ENCODE results near the gene FAM20A. TPM values are rescaled to one million over a fixed set of nuclear protein-coding genes. Genes with fewer than 3 reads are reported as not detected.

The FAM20A gene
- total RNA-seq, 2 experiments from 2014 or later: not detected

- H3K27me3 ChIP-seq (ENCODE audit: control insufficient read depth in 1 of 2, insufficient read depth in 2 of 2, low read length in 2 of 2): no peaks in the 10 kb centered on the region
- DNase-seq (no peak), ATAC-seq (ENCODE audit: poor library complexity) (no peak)
- no peaks in the 10 kb centered on the region for H3K4me1 ChIP-seq (ENCODE audit: insufficient read depth, low read length)
- TF ChIP-seq, protein P1, sequence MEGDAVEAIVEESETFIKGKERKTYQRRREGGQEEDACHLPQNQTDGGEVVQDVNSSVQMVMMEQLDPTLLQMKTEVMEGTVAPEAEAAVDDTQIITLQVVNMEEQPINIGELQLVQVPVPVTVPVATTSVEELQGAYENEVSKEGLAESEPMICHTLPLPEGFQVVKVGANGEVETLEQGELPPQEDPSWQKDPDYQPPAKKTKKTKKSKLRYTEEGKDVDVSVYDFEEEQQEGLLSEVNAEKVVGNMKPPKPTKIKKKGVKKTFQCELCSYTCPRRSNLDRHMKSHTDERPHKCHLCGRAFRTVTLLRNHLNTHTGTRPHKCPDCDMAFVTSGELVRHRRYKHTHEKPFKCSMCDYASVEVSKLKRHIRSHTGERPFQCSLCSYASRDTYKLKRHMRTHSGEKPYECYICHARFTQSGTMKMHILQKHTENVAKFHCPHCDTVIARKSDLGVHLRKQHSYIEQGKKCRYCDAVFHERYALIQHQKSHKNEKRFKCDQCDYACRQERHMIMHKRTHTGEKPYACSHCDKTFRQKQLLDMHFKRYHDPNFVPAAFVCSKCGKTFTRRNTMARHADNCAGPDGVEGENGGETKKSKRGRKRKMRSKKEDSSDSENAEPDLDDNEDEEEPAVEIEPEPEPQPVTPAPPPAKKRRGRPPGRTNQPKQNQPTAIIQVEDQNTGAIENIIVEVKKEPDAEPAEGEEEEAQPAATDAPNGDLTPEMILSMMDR (IDR thresholded peaks at IDR 0.05): no peak
- intact Hi-C loops (cut with DNase I, micrococcal nuclease): no loop called here
- H3K27me3 Mint-ChIP-seq: peaks cover 8% of the 10 kb centered on the region
- H3K36me3 ChIP-seq (ENCODE audit: insufficient read depth, low read length): no peaks in the 10 kb centered on the region
- H3K36me3 Mint-ChIP-seq (ENCODE audit: low read depth): no peaks in the 10 kb centered on the region
- H3K4me3 ChIP-seq (ENCODE audit: low read length): no peak overlapping the region
- CTCF ChIA-PET: no interaction called here
- H3K27ac Mint-ChIP-seq: no peak overlapping the region
- H3K4me3 Mint-ChIP-seq: no peak overlapping the region
- no peaks in the 10 kb centered on the region for H3K9me3 ChIP-seq (ENCODE audit: control insufficient read depth in 1 of 2, insufficient read depth in 1 of 2, low read length in 2 of 2)
- H3K9me3 Mint-ChIP-seq: no peaks in the 10 kb centered on the region
- no peak overlapping the region for H3K27ac ChIP-seq (ENCODE audit: low read depth in 1 of 2, low read length in 2 of 2)
- POLR2A ChIA-PET: no interaction called here
- H3K4me1 Mint-ChIP-seq (ENCODE audit: low read depth): no peaks in the 10 kb centered on the region
These were observed 30.6 kb downstream of the FAM20A start for GRCh38 chr17:68570526-68570925.

- CTCF ChIA-PET: no interaction called here
- H3K4me1 ChIP-seq (ENCODE audit: insufficient read depth, low read length): no peaks in the 10 kb centered on the region
- no peaks in the 10 kb centered on the region for H3K4me1 Mint-ChIP-seq (ENCODE audit: low read depth)
- POLR2A ChIA-PET: no interaction called here
- no peak overlapping the region for H3K27ac Mint-ChIP-seq
- intact Hi-C loops (cut with DNase I, micrococcal nuclease): no loop called here
- H3K27me3 Mint-ChIP-seq: peaks cover 8% of the 10 kb centered on the region
- H3K27ac ChIP-seq (ENCODE audit: low read depth in 1 of 2, low read length in 2 of 2): no peak overlapping the region
- no peaks in the 10 kb centered on the region for H3K36me3 Mint-ChIP-seq (ENCODE audit: low read depth)
- H3K4me3 Mint-ChIP-seq: no peak overlapping the region
- no peaks in the 10 kb centered on the region for H3K27me3 ChIP-seq (ENCODE audit: control insufficient read depth in 1 of 2, insufficient read depth in 2 of 2, low read length in 2 of 2)
- ATAC-seq (ENCODE audit: poor library complexity): no peak
- no peaks in the 10 kb centered on the region for H3K9me3 Mint-ChIP-seq
- no peak for DNase-seq
- no peaks in the 10 kb centered on the region for H3K36me3 ChIP-seq (ENCODE audit: insufficient read depth, low read length)
- no peaks in the 10 kb centered on the region for H3K9me3 ChIP-seq (ENCODE audit: control insufficient read depth in 1 of 2, insufficient read depth in 1 of 2, low read length in 2 of 2)
- no peak overlapping the region for H3K4me3 ChIP-seq (ENCODE audit: low read length)
- TF ChIP-seq, protein P1 (IDR thresholded peaks at IDR 0.05): no peak
These were observed 31.8 kb downstream of the FAM20A start for GRCh38 chr17:68569346-68569745.

- H3K4me1 Mint-ChIP-seq (ENCODE audit: low read depth): no peaks in the 10 kb centered on the region
- ATAC-seq (ENCODE audit: poor library complexity) (no peak), DNase-seq (no peak)
- intact Hi-C loops (cut with DNase I, micrococcal nuclease): no loop called here
- TF ChIP-seq, protein P1 (IDR thresholded peaks at IDR 0.05): no peak
- Histone ChIP-seq H3K4me1 (ENCODE audit: insufficient read depth, low read length) (no peaks in the 10 kb centered on the region), H3K36me3 (ENCODE audit: insufficient read depth, low read length) (no peaks in the 10 kb centered on the region), H3K4me3 (ENCODE audit: low read length) (no peak overlapping the region), H3K27ac (ENCODE audit: low read depth in 1 of 2, low read length in 2 of 2) (no peak overlapping the region), H3K27me3 (ENCODE audit: control insufficient read depth in 1 of 2, insufficient read depth in 2 of 2, low read length in 2 of 2) (no peaks in the 10 kb centered on the region), H3K9me3 (ENCODE audit: control insufficient read depth in 1 of 2, insufficient read depth in 1 of 2, low read length in 2 of 2) (no peaks in the 10 kb centered on the region)
- no peaks in the 10 kb centered on the region for H3K36me3 Mint-ChIP-seq (ENCODE audit: low read depth)
- no peaks in the 10 kb centered on the region for H3K9me3 Mint-ChIP-seq
- H3K4me3 Mint-ChIP-seq: no peak overlapping the region
- ChIA-PET CTCF (no interaction called here), POLR2A (no interaction called here)
- peaks cover 8% of the 10 kb centered on the region for H3K27me3 Mint-ChIP-seq
- no peak overlapping the region for H3K27ac Mint-ChIP-seq
These were observed 32.6 kb downstream of the FAM20A start for GRCh38 chr17:68568581-68568980.

Data from CD4-positive, alpha-beta T cell (primary cell).